D721Med (cell line): ENCODE data around the gene MICAL2.

Experiments
- DNase-seq: peaks from one replicate; pipeline ENCODE4 v3.0.0; 2011; ENCODE audit warnings: low spot score; ENCODE audit not compliant: insufficient read length
- FAIRE-seq: peaks from 2 replicates; lab custom pipeline; 2011; peaks lifted over from hg19 to GRCh38; lab: Jason Lieb, UNC
- TF ChIP-seq, protein P1 (sequence below): IDR thresholded peaks from 2 replicates; pipeline ENCODE4 v1.5.1; 2012; ENCODE audit warnings: mild to moderate bottlenecking, control low read depth; ENCODE audit not compliant: insufficient read depth; ENCODE audit errors: missing control alignments

MICAL2 gene

DNA sequence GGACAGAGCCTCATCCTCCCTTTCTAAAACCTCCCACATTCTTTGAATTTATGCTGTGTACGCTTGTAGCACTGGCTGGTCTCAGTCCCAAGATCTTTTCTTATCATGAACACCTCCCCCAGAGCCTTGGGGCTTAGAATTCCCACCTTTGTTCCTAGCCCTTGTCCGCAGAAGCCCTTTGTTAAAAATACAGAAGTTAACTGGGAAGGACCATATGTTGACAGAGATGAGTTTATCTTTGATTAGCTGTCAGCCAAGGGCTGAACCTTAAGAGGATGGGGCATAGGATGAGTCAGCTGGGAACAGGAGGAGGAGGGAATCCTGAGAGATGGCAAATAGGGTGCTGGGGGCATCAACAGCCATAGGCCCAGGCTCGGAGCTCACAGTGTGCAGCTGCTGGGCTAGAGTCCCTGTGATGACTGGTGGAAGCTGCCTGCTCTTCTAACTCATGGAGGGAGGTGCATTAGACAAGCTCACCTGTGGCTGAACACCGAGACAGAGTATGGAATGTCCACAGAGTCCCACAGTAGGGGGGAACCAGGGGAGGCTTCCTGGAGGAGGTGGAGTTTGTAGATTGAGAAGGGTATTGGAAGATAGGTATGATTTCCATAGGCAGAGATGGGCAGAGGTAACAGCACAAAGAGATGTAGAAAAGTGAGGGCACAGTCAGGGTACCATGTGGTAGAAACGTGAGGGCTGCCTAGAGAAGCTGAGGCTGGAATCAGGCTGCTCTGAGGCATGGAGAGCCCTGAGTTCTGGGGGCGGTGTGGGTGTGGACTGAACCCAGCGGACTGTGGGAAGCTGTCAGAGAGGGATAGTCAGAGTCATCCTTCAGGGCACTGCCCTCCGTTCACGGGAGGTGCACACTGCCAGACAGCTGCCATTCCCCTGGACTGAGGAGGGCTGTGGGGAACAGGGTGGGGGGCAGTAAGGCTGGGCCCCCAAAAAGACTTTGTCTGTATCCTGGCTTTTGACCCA, 9.9 kb downstream of the MICAL2 start:
- FAIRE-seq, result no peak

DNA sequence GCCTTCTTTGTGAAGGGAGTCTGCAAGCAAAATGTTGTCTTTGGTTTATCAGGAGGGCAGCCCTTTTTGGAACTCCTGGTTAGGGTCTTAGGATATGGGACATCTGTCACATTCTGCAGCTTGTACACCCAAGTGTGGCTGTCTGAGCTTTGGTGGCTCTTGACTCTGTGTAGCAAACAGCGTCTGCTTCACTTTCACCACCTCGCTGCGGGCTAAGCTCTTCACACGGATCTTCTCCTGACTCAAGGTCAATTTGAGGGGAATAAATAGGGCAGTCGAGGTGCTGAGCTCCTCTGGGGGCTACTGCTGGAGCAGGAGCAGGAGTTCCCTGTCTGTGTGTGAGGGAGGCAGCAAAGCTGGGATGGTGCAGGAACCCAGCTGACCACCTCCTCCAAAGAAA, 10.6 kb downstream of the MICAL2 start:
- FAIRE-seq (no peak), DNase-seq (no peak)
- TF ChIP-seq, protein P1, sequence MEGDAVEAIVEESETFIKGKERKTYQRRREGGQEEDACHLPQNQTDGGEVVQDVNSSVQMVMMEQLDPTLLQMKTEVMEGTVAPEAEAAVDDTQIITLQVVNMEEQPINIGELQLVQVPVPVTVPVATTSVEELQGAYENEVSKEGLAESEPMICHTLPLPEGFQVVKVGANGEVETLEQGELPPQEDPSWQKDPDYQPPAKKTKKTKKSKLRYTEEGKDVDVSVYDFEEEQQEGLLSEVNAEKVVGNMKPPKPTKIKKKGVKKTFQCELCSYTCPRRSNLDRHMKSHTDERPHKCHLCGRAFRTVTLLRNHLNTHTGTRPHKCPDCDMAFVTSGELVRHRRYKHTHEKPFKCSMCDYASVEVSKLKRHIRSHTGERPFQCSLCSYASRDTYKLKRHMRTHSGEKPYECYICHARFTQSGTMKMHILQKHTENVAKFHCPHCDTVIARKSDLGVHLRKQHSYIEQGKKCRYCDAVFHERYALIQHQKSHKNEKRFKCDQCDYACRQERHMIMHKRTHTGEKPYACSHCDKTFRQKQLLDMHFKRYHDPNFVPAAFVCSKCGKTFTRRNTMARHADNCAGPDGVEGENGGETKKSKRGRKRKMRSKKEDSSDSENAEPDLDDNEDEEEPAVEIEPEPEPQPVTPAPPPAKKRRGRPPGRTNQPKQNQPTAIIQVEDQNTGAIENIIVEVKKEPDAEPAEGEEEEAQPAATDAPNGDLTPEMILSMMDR, result no peak

More for the DNA sequence above, 9.9 kb downstream of the MICAL2 start:
- TF ChIP-seq, protein P1, result no peak
- DNase-seq, result no peak

DNA sequence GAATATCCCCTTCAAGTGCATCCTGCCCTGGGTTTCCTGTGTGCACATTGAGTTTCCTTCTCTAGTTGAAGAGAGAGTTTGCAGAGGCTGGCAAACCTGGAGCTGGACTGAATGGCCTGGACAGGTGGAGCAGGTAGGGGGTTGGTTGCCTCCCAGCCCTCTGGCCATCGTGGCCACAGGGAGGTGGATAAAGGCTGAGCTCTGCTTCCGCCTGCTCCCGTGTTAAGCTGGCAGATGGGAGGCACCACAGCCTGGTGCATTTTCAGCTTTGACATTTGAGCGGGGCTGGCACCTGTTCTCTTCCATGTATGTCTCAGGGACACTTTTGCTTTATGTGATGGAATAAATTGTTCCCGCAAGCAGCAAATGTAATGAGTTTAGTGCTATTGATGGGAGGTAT, 11.1 kb downstream of the MICAL2 start:
- no peak for FAIRE-seq
- DNase-seq, result no peak
- TF ChIP-seq, protein P1, result no peak

DNA sequence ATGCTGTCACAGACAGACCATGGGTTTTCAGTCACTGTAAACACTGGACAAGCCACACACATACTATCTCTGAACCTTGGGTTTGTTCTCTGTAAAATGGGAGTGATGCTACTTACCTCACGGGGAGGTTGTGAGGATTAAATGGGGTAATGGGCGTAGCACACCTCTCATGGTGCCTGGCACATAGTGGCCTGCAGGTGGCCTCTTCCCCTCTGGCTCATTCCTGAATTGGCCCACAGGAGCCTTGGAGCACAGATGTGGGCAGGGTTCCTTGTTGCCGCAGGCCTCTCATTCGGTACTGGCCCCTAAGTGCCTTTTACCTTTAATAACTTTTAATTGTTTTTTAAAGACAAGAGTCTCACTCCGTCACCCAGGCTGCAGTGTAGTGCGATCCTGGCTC, 11.7 kb downstream of the MICAL2 start:
- FAIRE-seq, result no peak
- TF ChIP-seq, protein P1, result no peak
- no peak for DNase-seq

DNA sequence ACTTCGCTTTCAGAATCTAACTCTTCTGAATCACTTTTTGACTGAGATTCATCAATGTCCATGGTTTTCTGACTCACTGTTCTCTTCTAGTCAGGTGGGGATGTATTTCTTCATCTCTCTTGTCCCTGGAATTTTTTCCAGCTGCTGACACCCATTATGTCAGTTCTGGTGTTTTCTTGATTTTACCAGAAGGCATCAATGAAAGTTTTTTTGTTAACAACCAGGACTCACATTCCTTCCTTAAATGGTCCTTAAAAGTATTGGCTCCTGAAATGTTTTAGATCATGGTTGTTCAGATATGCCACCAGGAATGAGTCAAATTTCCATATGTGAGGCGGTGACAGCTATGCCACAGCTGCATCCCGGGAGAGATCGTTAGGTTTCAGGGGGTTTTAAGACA, 12.9 kb downstream of the MICAL2 start:
- FAIRE-seq (no peak), DNase-seq (no peak)
- TF ChIP-seq, protein P1, result no peak

GRCh38 chr11:12123799-12124198, 13.4 kb downstream of the MICAL2 start:
- TF ChIP-seq, protein P1, result no peak
- DNase-seq, result no peak
- no peak for FAIRE-seq

DNA sequence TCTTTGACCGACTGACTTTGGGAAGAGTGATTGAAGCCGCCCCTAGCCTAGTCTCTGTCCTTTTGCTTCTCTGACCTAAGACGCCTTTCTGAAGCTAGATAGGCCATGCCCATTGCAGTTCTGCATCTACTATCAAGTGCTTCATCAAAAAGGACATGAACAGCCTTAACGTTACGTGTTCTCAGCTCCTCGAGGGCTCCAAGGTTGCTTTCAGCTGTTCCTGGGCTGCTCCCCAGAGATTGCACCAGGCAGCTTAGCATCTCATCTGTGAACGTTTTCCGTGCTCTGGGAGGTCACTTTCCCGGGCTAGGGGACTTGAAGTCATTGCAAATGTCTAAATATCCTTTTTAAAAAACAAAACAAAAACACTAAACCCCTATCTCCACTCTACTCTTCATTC, 13.9 kb downstream of the MICAL2 start:
- FAIRE-seq (no peak), DNase-seq (no peak)
- TF ChIP-seq, protein P1, result no peak
